LNCAP (cell line): Measurements from ENCODE around the gene EPB41L1.

Experiments
- TF ChIP-seq, protein P1 (sequence below): fragments of 450-650 bp; IDR thresholded peaks from 2 replicates; pipeline ENCODE4 v1.5.1; 2017; ENCODE audit warnings: mild to moderate bottlenecking

EPB41L1 gene

GRCh38 chr20:36199345-36200257, 45.1 kb downstream of the EPB41L1 start:
- TF ChIP-seq, protein P1, sequence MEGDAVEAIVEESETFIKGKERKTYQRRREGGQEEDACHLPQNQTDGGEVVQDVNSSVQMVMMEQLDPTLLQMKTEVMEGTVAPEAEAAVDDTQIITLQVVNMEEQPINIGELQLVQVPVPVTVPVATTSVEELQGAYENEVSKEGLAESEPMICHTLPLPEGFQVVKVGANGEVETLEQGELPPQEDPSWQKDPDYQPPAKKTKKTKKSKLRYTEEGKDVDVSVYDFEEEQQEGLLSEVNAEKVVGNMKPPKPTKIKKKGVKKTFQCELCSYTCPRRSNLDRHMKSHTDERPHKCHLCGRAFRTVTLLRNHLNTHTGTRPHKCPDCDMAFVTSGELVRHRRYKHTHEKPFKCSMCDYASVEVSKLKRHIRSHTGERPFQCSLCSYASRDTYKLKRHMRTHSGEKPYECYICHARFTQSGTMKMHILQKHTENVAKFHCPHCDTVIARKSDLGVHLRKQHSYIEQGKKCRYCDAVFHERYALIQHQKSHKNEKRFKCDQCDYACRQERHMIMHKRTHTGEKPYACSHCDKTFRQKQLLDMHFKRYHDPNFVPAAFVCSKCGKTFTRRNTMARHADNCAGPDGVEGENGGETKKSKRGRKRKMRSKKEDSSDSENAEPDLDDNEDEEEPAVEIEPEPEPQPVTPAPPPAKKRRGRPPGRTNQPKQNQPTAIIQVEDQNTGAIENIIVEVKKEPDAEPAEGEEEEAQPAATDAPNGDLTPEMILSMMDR = peak; percentile 90

GRCh38 chr20:36200451-36200850, 45.9 kb downstream of the EPB41L1 start:
- TF ChIP-seq, protein P1 = no peak

- TF ChIP-seq, protein P1 = no peak
Observed at GRCh38 chr20:36201198-36201597, 46.7 kb downstream of the EPB41L1 start.

GRCh38 chr20:36202891-36203338, 48.4 kb downstream of the EPB41L1 start:
- TF ChIP-seq, protein P1 = peak; percentile 100

GRCh38 chr20:36203861-36204260, 49.3 kb downstream of the EPB41L1 start:
- TF ChIP-seq, protein P1 = no peak

DNA sequence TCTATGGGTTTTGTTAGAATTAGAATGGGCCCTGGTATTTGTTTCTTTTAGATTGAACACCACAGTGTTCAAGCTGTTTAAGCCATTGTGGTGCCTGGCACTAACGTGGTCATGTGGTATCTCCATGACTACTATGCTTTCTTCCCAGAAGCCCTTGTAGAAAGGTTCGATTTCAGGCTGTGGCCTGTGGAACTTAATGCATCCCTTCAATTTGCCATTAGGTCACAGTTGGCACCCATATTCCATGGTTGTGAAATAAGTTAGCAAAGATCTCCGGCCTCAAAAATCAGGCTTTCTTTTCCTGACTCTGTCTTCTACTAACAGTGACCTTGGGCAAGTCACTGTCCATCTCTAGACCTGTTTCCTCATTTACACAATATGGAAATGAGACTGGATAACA, 50.5 kb downstream of the EPB41L1 start:
- TF ChIP-seq, protein P1 = no peak

DNA sequence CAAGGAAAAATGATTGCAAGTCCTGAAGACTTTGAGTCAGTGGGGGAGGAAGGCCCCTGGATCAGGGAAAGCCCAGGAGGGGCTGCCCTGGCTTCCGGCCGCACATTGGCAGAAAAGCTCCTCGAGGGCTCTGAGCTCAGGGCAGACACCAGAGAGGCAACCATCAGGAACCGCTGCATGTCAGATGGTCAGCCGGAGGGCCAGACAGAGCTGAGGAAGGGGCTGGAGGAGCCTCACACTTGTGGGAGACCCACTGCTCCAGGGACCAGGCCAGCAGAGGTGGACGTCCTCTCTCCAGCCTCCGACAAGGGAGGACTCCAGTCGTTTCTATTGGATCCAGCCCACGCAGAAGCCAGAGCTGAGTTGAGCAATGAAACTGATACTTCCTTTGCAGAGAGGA, 51.5 kb downstream of the EPB41L1 start:
- TF ChIP-seq, protein P1 = no peak
